Lower lobe of right lung (tissue), 2 donors: ENCODE data around the gene TNS4. TPM values are rescaled to one million over a fixed set of nuclear protein-coding genes. Genes with fewer than 3 reads are reported as not detected.

ENCODE experiments used
- ATAC-seq, 2 donors: fragments of 200-7000 bp; cut with Tn5 transposase; one replicate each; pipeline ENCODE4 v1.9.1; 2020 to 2022; ENCODE audit warnings: mild to moderate bottlenecking in 2 of 2, moderate library complexity in 2 of 2
- DNase-seq: peaks from one replicate; pipeline ENCODE4 v3.0.0-alpha.2; 2020
- H3K27ac ChIP-seq: fragments of 200-600 bp; one replicate; pipeline ENCODE4 v1.8.0; 2022
- H3K27me3 ChIP-seq: fragments of 200-600 bp; one replicate; pipeline ENCODE4 v1.8.0; 2022; ENCODE audit warnings: low read depth
- H3K36me3 ChIP-seq: fragments of 200-600 bp; one replicate; pipeline ENCODE4 v1.8.0; 2022; ENCODE audit warnings: mild to moderate bottlenecking
- H3K4me1 ChIP-seq: fragments of 200-600 bp; one replicate; pipeline ENCODE4 v1.8.0; 2022
- H3K4me3 ChIP-seq: fragments of 200-600 bp; one replicate; pipeline ENCODE4 v1.8.0; 2022; ENCODE audit warnings: mild to moderate bottlenecking
- H3K9me3 ChIP-seq: fragments of 200-600 bp; one replicate; pipeline ENCODE4 v1.8.0; 2022
- CTCF ChIP-seq: fragments of 200-600 bp; IDR thresholded peaks from one replicate; pipeline ENCODE4 v1.8.0; 2022; ENCODE audit warnings: antibody characterized with exemption, mild to moderate bottlenecking
- intact Hi-C: fragments of 100-400 bp; cut with DNase I; formaldehyde crosslinking; loops from one replicate; pipeline ENCODE4 v1.11.0; 2022
- total RNA-seq: library from RNA; stranded (reverse); fragmentation: NEBNext Ultra II Directional; extraction: Animal tissue kit (Norgen Biotek cat#: 25700); gene quantifications from one replicate; pipeline ENCODE4 v1.2.1, GENCODE V29; 2021
- donor health status: DM: no; HTN: yes; CAD: no; lungs with severe emphysema.

TNS4 gene
- total RNA-seq, 1 donor from 2014 or later, result 0.68 TPM

DNA sequence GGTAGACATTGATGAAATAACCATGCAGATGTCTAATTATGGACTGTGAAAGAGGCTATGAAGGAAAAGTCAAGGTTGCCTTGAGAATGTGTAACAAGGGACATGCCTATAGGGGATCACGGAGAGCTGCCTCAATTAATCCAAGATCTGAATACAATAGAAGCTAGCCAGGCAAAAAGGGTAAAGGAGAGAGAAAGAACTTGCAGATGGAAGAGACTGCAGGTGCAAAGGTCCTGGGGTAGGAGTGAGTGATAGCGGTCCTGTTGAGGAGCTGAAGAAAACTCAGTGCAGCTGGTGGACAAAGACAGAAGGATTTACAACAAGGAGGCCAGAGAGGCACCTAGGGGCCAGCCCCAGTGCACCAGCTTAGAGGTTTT is 15.9 kb upstream of the TNS4 start:
- no peak for TF ChIP-seq CTCF
- Histone ChIP-seq H3K4me1 (peaks cover 32% of the 10 kb centered on the region), H3K36me3 (no peaks in the 10 kb centered on the region), H3K27me3 (no peaks in the 10 kb centered on the region), H3K9me3 (no peaks in the 10 kb centered on the region), H3K27ac (peak overlapping the region; percentile 14), H3K4me3 (no peak overlapping the region)
- DNase-seq (no peak), ATAC-seq (no peak)
- intact Hi-C loops, result no loop called here

DNA sequence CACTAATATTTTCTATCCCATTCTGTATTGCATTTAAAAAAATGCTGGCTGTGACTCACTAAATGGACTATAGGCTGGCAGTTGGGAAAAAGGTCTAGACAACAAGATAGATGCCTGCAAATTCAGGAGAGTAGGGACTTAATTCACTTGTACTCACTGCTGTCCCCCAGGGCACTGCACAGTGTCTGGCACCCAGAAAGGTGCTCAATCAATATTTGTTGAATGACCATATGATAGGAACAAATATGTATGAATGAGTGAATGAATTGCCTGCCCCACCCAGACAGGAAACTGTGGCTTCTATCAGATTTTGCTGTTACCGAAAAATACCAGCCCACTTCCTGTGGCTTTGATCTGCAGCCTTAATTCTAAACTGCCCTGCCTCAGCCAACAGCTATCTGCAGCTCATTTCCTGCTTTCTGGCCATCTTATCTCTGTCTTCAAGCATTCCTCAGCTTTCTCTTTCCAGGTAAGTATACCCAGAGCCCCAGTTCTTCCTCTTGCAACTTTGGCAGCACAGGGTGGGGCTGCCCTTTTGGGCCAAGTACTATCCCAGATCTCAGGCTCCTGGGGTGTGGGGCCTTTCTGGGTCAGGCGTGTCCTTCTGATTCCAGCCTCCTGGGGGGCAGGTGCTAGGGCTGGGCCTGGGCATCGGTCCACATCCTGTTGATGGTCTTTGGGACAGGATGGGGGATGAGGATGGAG is 15.3 kb upstream of the TNS4 start:
- H3K36me3 ChIP-seq, result no peaks in the 10 kb centered on the region
- H3K27ac ChIP-seq, result peak overlapping the region; percentile 14
- no peak overlapping the region for H3K4me3 ChIP-seq
- intact Hi-C loops, result no loop called here
- no peaks in the 10 kb centered on the region for H3K9me3 ChIP-seq
- H3K27me3 ChIP-seq, result no peaks in the 10 kb centered on the region
- no peak for DNase-seq
- H3K4me1 ChIP-seq, result peaks cover 32% of the 10 kb centered on the region
- peak in 1 of 2 donors; percentile 10 for ATAC-seq
- TF ChIP-seq CTCF, result no peak

DNA sequence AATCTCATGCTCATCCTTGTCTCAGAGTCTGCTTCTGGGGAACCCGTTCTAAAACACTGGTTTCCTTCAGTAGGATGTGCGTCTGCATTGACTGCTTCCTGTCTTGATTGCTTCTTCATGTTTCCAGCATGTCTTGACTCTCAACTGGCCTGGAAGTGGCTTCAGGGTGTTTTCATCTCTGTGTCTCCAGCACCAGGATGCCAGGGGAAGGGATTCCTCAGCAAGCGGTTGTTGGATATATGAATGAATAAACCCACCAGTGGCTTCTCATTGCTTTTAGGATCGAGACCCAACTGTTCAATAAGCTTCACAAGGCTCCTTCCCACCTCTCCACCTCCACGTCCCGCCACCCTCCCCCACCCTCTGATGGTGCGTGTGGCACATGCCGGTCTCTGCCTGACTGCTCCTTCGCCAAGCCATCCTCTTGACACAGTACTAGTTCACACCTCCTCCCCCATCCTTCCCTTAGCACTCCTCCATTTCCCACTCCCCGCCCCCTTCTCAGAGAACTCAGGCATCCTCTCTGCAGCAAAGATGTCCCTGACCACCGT is 14.1 kb upstream of the TNS4 start:
- Histone ChIP-seq H3K36me3 (no peaks in the 10 kb centered on the region), H3K27ac (no peak overlapping the region), H3K27me3 (no peaks in the 10 kb centered on the region), H3K4me3 (no peak overlapping the region), H3K4me1 (peaks cover 32% of the 10 kb centered on the region), H3K9me3 (no peaks in the 10 kb centered on the region)
- no peak for DNase-seq
- no peak for TF ChIP-seq CTCF
- intact Hi-C loops, result no loop called here
- ATAC-seq, result no peak

DNA sequence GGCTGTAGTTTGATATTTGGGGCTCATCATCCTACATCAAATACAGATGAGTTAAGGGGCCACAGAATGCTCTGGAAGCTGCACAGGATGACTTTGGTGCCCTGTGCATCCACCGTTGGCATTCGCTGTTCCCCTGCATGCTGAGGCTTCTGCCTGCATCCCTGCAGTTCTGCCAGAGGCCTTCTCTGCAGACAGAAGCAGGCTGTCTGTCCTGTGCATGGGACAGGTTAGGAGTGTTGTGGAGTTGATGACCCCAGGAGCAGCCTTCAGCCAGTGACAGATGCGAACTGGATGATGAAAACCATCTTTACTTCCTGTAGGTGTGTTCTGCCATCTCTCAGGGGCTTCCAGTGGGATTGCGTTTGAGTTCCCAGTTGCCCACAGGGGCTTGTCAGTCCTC is 13.6 kb upstream of the TNS4 start:
- intact Hi-C loops, result no loop called here
- H3K27ac ChIP-seq, result no peak overlapping the region
- no peak for DNase-seq

More for the DNA sequence above, 13.6 kb upstream of the TNS4 start:
- no peak overlapping the region for H3K4me3 ChIP-seq
- TF ChIP-seq CTCF, result no peak
- no peaks in the 10 kb centered on the region for H3K9me3 ChIP-seq
- peaks cover 32% of the 10 kb centered on the region for H3K4me1 ChIP-seq
- no peaks in the 10 kb centered on the region for H3K36me3 ChIP-seq
- ATAC-seq, result no peak
- H3K27me3 ChIP-seq, result no peaks in the 10 kb centered on the region
